Duodenal mucosa (tissue), 2 donors: ENCODE results near the gene HS3ST6.
A peak's percentile ranks its signal among the peaks of the same experiment; 100 is the strongest.
"Not testable (repeated sequence)": the region's sequence is repeated elsewhere in the genome, so short reads cannot be mapped to it uniquely, and the experiment has no call there.

Experiments
- H3K27ac ChIP-seq: one replicate; pipeline ENCODE4 v1.7.0; 2013; ENCODE audit warnings: low read depth, low read length
- H3K27me3 ChIP-seq, 2 donors: one replicate each; pipeline ENCODE4 v1.7.0; 2013; ENCODE audit warnings: low read length in 2 of 2, control low read depth in 1 of 2; ENCODE audit not compliant: insufficient read depth in 2 of 2, control insufficient read depth in 1 of 2
- H3K36me3 ChIP-seq, 2 donors: one replicate each; pipeline ENCODE4 v1.7.0; 2013; ENCODE audit warnings: low read length in 2 of 2, control low read depth in 1 of 2; ENCODE audit not compliant: insufficient read depth in 2 of 2, control insufficient read depth in 1 of 2
- H3K4me1 ChIP-seq, 2 donors: one replicate each; pipeline ENCODE4 v1.7.0; 2013; ENCODE audit warnings: low read length in 2 of 2, control low read depth in 1 of 2; ENCODE audit not compliant: insufficient read depth in 2 of 2, control insufficient read depth in 1 of 2
- H3K4me3 ChIP-seq, 2 donors: one replicate each; pipeline ENCODE4 v1.7.0; 2013; ENCODE audit warnings: low read length in 2 of 2, low read depth in 1 of 2
- H3K9ac ChIP-seq, 2 donors: one replicate each; pipeline ENCODE4 v1.7.0; 2013; ENCODE audit warnings: low read length in 2 of 2, low read depth in 1 of 2
- H3K9me3 ChIP-seq, 2 donors: one replicate each; pipeline ENCODE4 v1.7.0; 2013; ENCODE audit warnings: low read length in 2 of 2, control low read depth in 1 of 2; ENCODE audit not compliant: control insufficient read depth in 1 of 2

The HS3ST6 gene

DNA sequence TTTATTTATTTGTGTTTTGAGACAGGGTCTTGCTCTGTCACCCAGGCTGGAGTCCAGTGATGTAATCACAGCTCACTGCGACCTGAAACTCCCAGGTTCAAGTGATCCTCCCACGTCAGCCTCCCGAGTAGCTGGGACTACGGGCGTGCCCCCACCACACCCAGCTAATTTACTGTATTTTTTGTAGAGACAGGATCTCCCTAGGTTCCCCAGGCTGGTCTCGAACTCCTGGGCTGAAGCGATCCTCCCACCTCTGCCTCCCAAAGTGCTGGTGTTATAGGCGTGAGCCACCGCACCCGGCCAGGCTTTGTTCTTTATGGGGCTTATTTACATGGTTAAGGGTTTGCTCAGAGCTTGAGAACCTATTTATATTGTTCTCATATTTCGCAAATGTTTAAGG lies 40.4 kb downstream of the HS3ST6 start:
- H3K4me3 ChIP-seq, result no peak overlapping the region
- H3K9ac ChIP-seq, result no peak overlapping the region
- no peaks in the 10 kb centered on the region for H3K9me3 ChIP-seq
- no peak overlapping the region for H3K27ac ChIP-seq
- no peaks in the 10 kb centered on the region for H3K36me3 ChIP-seq
- peaks cover 3 to 15% of the 10 kb centered on the region in 2 donors for H3K4me1 ChIP-seq
- no peaks in the 10 kb centered on the region for H3K27me3 ChIP-seq

DNA sequence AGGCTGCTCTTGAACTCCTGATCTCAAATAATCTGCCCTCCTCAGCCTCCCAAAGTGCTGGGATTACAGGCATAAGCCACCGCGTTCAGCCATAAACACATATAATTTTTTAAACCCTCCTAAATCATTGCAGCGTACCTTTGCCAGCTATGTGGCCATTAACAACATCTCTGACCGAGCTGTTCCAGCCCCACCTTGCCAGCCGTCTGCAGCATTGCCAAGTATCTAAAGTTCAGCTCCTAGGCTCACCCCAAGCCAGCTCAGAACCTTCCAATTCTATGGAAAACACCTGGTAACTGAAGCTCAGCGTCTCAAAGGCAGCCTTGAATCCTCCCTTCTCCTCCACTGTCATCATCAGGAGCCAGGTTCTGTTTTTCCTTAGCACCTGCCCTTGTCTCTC lies 41.1 kb downstream of the HS3ST6 start:
- Histone ChIP-seq H3K27ac (no peak overlapping the region), H3K4me1 (peaks cover 3 to 15% of the 10 kb centered on the region in 2 donors), H3K9me3 (no peaks in the 10 kb centered on the region), H3K27me3 (no peaks in the 10 kb centered on the region), H3K9ac (peak overlapping the region in 1 of 2 donors; percentile 18), H3K36me3 (no peaks in the 10 kb centered on the region), H3K4me3 (no peak overlapping the region)

DNA sequence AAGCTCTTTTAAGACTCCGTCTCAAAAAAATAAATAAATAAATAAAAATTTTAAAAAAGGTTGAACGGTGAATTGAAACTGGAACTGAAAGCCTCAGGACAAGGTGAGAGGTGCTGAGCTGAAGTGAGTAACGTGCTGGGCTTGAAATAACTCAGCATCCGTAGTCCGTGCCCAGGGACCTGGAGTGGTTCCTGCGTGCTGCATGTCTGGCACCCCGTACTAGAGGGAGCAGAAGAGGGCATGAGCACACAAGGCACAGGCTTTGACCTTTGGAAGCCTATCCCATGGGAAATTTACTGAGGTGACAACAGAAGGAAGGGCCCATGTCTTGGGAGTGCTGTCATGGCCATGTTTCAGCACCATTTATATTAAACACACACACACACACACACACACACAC lies 41.7 kb downstream of the HS3ST6 start:
- H3K27me3 ChIP-seq, result no peaks in the 10 kb centered on the region

DNA sequence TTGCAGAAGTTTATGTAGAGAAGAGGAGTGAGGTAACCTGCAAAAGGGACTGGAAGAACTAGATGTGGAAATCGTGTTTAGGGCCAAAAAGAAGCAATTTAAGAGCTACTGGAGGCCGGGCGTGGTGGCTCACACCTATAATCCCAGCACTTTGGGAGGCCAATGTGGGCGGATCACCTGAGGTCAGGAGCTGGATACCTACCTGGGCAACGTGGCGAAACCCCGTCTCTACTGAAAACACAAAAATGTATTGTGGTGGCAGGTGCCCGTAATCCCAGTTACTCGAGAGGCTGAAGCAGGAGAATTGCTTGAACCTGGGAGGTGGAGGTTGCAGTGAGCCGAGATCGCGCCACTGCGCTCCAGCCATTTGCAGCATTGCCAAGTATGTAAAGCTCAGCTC lies 42.1 kb downstream of the HS3ST6 start:
- H3K27ac ChIP-seq, H3K9me3 ChIP-seq, H3K4me3 ChIP-seq, H3K9ac ChIP-seq, H3K36me3 ChIP-seq, H3K27me3 ChIP-seq: not testable (repeated sequence)
- H3K4me1 ChIP-seq, result peaks cover 3 to 15% of the 10 kb centered on the region in 2 donors

More for the DNA sequence above, 41.7 kb downstream of the HS3ST6 start:
- peaks cover 3 to 15% of the 10 kb centered on the region in 2 donors for H3K4me1 ChIP-seq
- no peak overlapping the region for H3K27ac ChIP-seq
- H3K4me3 ChIP-seq, result no peak overlapping the region
- H3K9me3 ChIP-seq, result no peaks in the 10 kb centered on the region
- no peak overlapping the region for H3K9ac ChIP-seq
- no peaks in the 10 kb centered on the region for H3K36me3 ChIP-seq

- Histone ChIP-seq H3K9ac (no peak overlapping the region), H3K4me3 (no peak overlapping the region), H3K27ac (no peak overlapping the region), H3K9me3 (no peaks in the 10 kb centered on the region), H3K4me1 (peaks cover 3 to 15% of the 10 kb centered on the region in 2 donors), H3K27me3 (no peaks in the 10 kb centered on the region), H3K36me3 (no peaks in the 10 kb centered on the region)
Observed at GRCh38 chr16:1874854-1875253, 43.4 kb downstream of the HS3ST6 start.

DNA sequence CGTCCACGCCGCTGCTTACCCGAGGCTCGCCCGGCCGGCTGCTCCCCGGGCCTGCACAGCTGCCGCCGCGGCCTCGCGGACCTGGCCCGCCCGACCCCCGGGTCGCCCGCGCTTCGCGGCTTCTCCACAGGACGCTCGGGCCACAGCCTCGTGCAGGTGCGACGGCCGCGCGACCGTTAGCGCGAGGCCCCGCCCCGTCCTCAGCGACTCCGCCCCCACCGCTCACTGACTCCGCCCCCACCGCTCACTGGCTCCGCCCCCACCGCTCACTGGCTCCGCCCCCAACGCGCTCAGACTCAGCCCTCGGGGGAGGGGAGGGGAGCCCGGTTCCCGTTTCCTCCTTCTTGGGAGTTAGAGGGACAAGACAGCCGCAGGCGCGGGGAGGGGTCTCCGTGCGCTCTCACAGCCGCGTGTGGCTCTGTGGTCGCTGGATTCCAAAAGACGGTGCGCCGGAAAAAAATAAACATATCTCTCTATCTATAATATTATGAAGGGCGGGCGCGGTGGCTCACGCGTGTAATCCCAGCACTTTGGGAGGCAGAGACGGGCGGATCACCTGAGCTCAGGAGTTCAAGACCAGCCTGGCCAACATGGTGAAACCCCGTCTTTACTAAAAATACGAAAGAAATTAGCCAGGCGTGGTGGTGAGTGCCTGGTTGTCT lies 46.1 kb downstream of the HS3ST6 start, which contains the start of gene MEIOB:
MEIOB (minus strand) TSS at position 191 of the 662 bp plus-strand sequence. CDS start 3,989 bp downstream, outside the sequence.
- no peak within 1 kb of the TSS for H3K9ac ChIP-seq
- no peaks in the 10 kb centered on the region for H3K9me3 ChIP-seq
- no peaks in the 10 kb centered on the region for H3K36me3 ChIP-seq
- H3K4me1 ChIP-seq, result peaks cover 0 to 7% of the 10 kb centered on the region in 2 donors
- H3K27ac ChIP-seq, result no peak within 1 kb of the TSS
- H3K27me3 ChIP-seq, result no peaks in the 10 kb centered on the region
- peak within 1 kb of the TSS in 1 of 2 donors; percentile 28 for H3K4me3 ChIP-seq

DNA sequence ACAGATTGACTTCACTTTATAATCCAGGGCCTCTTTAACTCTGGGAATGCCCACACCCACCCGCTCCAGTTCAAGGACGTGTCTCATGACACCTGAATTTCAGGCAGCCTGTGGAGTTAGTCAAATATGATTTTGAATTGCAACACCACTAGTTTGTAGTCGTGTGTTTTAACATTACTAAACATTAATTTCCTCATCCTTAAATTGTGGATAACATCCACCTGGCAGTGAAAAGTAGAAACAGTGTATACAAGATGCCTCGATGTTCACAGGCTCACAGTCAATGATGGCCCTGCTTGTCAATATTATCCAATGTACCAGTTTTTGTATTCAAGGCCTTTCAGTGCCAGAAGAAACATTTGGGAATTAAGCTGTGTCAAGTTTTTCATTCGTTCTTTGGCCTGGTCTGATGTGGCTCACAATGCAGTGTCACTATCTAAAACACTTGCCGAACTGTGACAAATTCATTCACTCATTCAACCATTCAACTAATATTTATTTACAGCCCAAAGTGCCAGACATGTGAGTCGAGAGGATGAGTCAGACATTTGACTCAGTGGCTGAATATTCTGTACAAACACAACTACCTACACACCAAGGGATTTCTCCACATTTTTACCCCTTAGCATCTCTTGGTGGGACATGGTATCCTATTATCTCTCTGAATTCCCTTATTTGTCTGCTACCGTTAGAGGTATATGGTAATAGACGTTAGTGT lies 47.7 kb downstream of the HS3ST6 start:
- H3K9me3 ChIP-seq, result no peaks in the 10 kb centered on the region
- H3K27me3 ChIP-seq, result no peaks in the 10 kb centered on the region
- H3K4me1 ChIP-seq, result no peaks in the 10 kb centered on the region
- no peak overlapping the region for H3K9ac ChIP-seq
- no peak overlapping the region for H3K4me3 ChIP-seq
- no peak overlapping the region for H3K27ac ChIP-seq
- H3K36me3 ChIP-seq, result no peaks in the 10 kb centered on the region

DNA sequence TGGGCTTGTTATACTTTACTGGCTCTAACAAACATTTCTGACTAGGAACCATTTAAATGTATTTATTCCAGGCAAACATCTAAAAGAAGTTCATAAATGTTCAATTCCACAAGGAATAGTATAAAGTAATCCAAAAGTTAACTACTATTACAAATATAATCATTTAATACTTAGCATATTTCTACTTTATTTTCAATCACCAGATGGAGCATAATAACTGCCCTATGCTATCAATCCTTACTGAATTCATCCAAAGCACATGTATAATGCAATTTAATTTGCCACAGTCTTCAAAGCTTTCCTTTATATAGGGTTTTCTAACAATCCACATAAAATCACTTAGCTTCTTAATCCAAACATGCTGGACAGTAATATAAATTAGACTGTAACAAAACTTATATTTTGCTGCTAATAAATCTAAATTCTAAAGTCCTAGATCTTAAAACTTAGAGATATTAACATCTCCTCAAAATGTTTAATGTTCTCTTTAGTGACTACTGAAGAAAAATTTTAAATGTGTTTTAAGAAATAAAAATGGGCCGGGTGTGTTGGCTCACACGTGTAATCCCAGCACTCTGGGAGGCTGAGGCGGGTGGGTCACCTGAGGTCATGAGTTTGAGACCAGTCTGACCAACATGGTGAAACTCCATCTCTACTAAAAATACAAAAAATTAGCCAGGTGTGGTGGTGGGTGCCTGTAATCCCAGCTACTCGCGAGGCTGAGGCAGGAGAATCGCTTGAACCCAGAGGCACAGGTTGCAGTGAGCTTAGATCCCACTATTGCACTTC lies 52.1 kb downstream of the HS3ST6 start:
- H3K4me3 ChIP-seq, result no peak overlapping the region
- H3K27me3 ChIP-seq, result no peaks in the 10 kb centered on the region
- H3K9ac ChIP-seq, result no peak overlapping the region

GRCh38 chr16:1863681-1864460 lies 54.3 kb downstream of the HS3ST6 start:
- H3K4me1 ChIP-seq, result peaks cover 0 to 5% of the 10 kb centered on the region in 2 donors
- H3K9me3 ChIP-seq, result no peaks in the 10 kb centered on the region
- H3K36me3 ChIP-seq, result no peaks in the 10 kb centered on the region
- no peak overlapping the region for H3K4me3 ChIP-seq
- no peak overlapping the region for H3K9ac ChIP-seq
- H3K27ac ChIP-seq, result no peak overlapping the region
- peaks cover 0 to 4% of the 10 kb centered on the region in 2 donors for H3K27me3 ChIP-seq

More for the DNA sequence above, 52.1 kb downstream of the HS3ST6 start:
- Histone ChIP-seq H3K36me3 (no peaks in the 10 kb centered on the region), H3K9me3 (no peaks in the 10 kb centered on the region), H3K4me1 (no peaks in the 10 kb centered on the region), H3K27ac (no peak overlapping the region)
